Measurements from ENCODE around the gene UBE2I. TPM values are rescaled to one million over a fixed set of nuclear protein-coding genes. Genes with fewer than 3 reads are reported as not detected.

UBE2I gene
- total RNA-seq, 1 donor: 49.2 TPM

DNA sequence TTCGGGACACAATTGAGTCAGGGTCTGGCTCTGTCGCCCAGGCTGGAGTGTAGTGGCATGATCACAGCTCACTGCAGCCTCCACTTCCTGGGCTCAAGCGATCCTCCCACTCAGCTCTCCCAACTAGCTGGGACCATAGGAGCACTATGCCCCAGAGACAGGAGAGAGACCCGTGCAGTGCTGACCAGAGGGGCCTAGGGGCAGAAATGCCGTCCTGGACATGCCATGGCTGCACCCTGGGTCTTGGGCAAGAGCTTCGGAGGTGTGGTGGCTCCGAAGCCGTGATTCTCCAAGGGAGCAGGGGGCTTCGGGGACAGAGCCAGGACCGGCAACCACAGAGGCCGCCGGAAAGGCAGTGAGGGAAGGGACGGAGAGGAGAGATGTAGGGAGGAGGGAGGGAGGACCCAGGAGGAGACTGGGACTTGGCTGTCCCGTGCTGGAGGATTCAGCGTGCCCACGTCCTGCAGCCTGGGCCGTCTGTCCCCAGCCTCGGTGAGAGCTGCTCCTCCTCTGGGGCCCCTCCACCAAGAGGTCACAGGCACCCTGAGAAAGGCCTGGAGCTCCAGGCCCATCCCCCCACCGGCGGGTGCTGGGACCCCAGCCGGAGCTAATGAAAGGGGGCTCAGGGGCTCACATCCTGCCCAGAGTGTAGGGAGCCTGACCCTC, 31.7 kb upstream of the UBE2I start:
- Histone ChIP-seq H3K36me3 (ENCODE audit: insufficient read depth, low read length) (no peaks in the 10 kb centered on the region), H4K20me1 (ENCODE audit: insufficient read depth, low read length) (no peaks in the 10 kb centered on the region), H3K4me2 (ENCODE audit: insufficient read depth, low read length) (no peak overlapping the region), H3K9me3 (ENCODE audit: low read depth, low read length) (no peaks in the 10 kb centered on the region), H3K27ac (ENCODE audit: low read depth, low read length) (no peak overlapping the region), H3K79me2 (ENCODE audit: insufficient read depth, low read length) (no peaks in the 10 kb centered on the region), H3K27me3 (ENCODE audit: insufficient read depth, low read length) (peaks cover 11% of the 10 kb centered on the region), H3K4me3 (ENCODE audit: insufficient read depth, low read length) (no peak overlapping the region), H2AFZ (ENCODE audit: low read length) (no peak overlapping the region), H3K4me1 (ENCODE audit: insufficient read depth, low read length) (no peaks in the 10 kb centered on the region)
- peak; percentile 73 for DNase-seq (ENCODE audit: insufficient read length, low spot score, missing footprints)
- TF ChIP-seq CTCF (IDR thresholded peaks at IDR 0.05; ENCODE audit: extremely low read depth, low read depth, low read length): no peak

DNA sequence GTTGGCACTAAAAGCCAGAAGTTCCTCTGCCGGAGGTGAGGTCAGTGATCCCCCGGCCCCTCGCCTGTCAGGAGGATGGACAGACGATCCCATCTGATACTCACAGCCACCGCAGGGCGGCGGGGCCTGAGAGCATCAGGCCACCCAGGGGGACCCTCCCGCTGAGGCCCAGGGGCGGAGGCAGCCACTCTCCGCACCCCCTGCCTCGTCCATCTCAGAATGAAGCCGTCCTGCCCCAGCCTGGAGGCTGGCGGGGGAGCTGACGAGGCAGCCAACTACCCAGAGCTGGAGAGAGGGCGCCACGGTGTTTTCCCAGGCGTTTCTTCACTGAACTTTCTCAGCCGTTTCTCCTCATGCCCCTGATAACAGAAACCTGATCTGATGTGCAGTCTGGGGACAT, 31.0 kb upstream of the UBE2I start:
- H3K36me3 ChIP-seq (ENCODE audit: insufficient read depth, low read length): no peaks in the 10 kb centered on the region
- DNase-seq (ENCODE audit: insufficient read length, low spot score, missing footprints): peak; percentile 81
- no peaks in the 10 kb centered on the region for H3K79me2 ChIP-seq (ENCODE audit: insufficient read depth, low read length)
- no peaks in the 10 kb centered on the region for H3K9me3 ChIP-seq (ENCODE audit: low read depth, low read length)
- no peak for TF ChIP-seq CTCF (IDR thresholded peaks at IDR 0.05; ENCODE audit: extremely low read depth, low read depth, low read length)
- H3K27ac ChIP-seq (ENCODE audit: low read depth, low read length): no peak overlapping the region
- no peak overlapping the region for H2AFZ ChIP-seq (ENCODE audit: low read length)
- H4K20me1 ChIP-seq (ENCODE audit: insufficient read depth, low read length): no peaks in the 10 kb centered on the region
- no peak overlapping the region for H3K4me2 ChIP-seq (ENCODE audit: insufficient read depth, low read length)
- no peak overlapping the region for H3K4me3 ChIP-seq (ENCODE audit: insufficient read depth, low read length)
- peaks cover 13% of the 10 kb centered on the region for H3K27me3 ChIP-seq (ENCODE audit: insufficient read depth, low read length)
- no peaks in the 10 kb centered on the region for H3K4me1 ChIP-seq (ENCODE audit: insufficient read depth, low read length)

- DNase-seq (ENCODE audit: insufficient read length, low spot score, missing footprints): peak; percentile 82
- no peaks in the 10 kb centered on the region for H4K20me1 ChIP-seq (ENCODE audit: insufficient read depth, low read length)
- no peak for TF ChIP-seq CTCF (IDR thresholded peaks at IDR 0.05; ENCODE audit: extremely low read depth, low read depth, low read length)
- H3K4me3 ChIP-seq (ENCODE audit: insufficient read depth, low read length): no peak overlapping the region
- H3K27ac ChIP-seq (ENCODE audit: low read depth, low read length): no peak overlapping the region
- H3K9me3 ChIP-seq (ENCODE audit: low read depth, low read length): no peaks in the 10 kb centered on the region
- H3K79me2 ChIP-seq (ENCODE audit: insufficient read depth, low read length): no peaks in the 10 kb centered on the region
- no peaks in the 10 kb centered on the region for H3K36me3 ChIP-seq (ENCODE audit: insufficient read depth, low read length)
- no peak overlapping the region for H3K4me2 ChIP-seq (ENCODE audit: insufficient read depth, low read length)
- H2AFZ ChIP-seq (ENCODE audit: low read length): no peak overlapping the region
- H3K27me3 ChIP-seq (ENCODE audit: insufficient read depth, low read length): peaks cover 21% of the 10 kb centered on the region
- no peaks in the 10 kb centered on the region for H3K4me1 ChIP-seq (ENCODE audit: insufficient read depth, low read length)
These were observed 30.1 kb upstream of the UBE2I start for GRCh38 chr16:1279081-1279944.

GRCh38 chr16:1279945-1280589, 29.4 kb upstream of the UBE2I start:
- Histone ChIP-seq H2AFZ (ENCODE audit: low read length) (no peak overlapping the region), H3K4me3 (ENCODE audit: insufficient read depth, low read length) (no peak overlapping the region), H3K4me2 (ENCODE audit: insufficient read depth, low read length) (no peak overlapping the region), H3K4me1 (ENCODE audit: insufficient read depth, low read length) (no peaks in the 10 kb centered on the region), H3K36me3 (ENCODE audit: insufficient read depth, low read length) (no peaks in the 10 kb centered on the region), H3K27me3 (ENCODE audit: insufficient read depth, low read length) (peaks cover 21% of the 10 kb centered on the region), H4K20me1 (ENCODE audit: insufficient read depth, low read length) (no peaks in the 10 kb centered on the region), H3K79me2 (ENCODE audit: insufficient read depth, low read length) (no peaks in the 10 kb centered on the region), H3K27ac (ENCODE audit: low read depth, low read length) (no peak overlapping the region), H3K9me3 (ENCODE audit: low read depth, low read length) (no peaks in the 10 kb centered on the region)
- no peak for TF ChIP-seq CTCF (IDR thresholded peaks at IDR 0.05; ENCODE audit: extremely low read depth, low read depth, low read length)
- peak; percentile 76 for DNase-seq (ENCODE audit: insufficient read length, low spot score, missing footprints)
